Measurements from ENCODE around the gene CACFD1.
"Not testable (repeated sequence)": the region's sequence is repeated elsewhere in the genome, so short reads cannot be mapped to it uniquely, and the experiment has no call there.

The CACFD1 gene

DNA sequence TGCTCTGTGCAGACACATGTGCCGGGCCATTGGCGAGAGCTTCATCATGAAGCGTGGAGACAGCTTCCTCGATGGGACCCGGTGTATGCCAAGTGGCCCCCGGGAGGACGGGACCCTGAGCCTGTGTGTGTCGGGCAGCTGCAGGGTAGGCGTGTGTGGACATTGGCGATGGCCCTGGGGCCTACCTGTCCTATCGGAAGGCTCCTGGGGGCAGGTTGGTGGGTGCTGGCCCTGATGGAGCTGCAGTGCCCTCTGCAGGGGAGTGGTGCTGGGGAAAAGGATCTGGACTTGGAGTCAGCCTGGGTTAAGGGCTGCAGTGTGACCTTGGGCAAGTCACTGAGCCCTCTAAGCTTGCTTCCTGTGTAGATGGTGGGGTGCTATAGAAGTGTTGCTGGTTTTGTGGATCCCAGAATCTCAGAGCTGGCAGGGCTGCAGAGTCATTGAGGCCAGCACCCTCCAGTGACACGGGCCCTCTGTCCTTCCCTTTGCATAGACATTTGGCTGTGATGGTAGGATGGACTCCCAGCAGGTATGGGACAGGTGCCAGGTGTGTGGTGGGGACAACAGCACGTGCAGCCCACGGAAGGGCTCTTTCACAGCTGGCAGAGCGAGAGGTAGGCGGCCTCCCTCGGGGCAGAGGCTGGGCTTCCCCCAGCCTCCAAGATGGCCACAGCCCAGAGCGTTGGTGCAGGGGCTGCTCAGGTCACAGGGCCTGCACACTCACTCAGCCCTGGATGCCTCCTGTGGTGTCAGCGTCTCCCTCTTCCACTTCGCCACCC lies 21.8 kb upstream of the CACFD1 start:
- Histone ChIP-seq H3K4me3 (no peak overlapping the region), H3K27ac (no peak overlapping the region)

DNA sequence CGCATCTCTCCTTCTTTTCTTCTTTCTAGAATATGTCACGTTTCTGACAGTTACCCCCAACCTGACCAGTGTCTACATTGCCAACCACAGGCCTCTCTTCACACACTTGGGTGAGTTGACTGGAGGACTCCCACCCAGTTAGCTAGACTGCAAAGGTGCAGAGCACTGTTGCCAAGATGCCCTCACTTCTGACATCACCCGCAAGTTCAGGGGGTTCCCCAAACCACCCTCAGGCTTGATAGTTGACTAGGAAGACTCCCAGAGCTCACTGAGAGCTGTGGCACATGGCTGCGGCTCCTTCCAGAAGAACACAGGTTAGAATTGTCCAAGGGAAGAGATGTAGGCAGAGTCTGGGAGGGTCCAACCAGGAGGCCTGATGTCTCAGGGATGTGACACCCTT lies 20.4 kb upstream of the CACFD1 start:
- Histone ChIP-seq H3K4me3 (no peak overlapping the region), H3K27ac (no peak overlapping the region)

DNA sequence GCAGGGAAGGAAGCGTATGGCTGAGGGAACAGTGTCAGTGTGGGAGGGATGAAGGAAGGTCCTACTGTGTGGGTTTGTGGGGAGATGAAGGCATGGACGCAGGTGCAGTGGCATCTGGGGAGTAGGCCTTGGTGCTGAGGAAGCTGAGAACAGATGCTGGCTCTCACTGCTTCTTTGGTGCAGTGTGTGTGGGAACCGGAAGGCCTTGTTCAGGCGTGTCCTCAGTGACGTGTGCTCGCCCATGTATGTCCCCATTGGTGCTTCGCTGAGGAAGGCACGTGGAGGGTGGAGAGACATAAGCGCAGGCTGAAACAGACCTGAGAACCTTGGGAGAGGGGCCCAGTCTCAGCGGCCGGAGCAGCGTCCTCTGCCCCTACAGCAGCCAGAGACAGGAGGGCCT lies 18.9 kb upstream of the CACFD1 start:
- Histone ChIP-seq H3K27ac (no peak overlapping the region), H3K4me3 (no peak overlapping the region)

DNA sequence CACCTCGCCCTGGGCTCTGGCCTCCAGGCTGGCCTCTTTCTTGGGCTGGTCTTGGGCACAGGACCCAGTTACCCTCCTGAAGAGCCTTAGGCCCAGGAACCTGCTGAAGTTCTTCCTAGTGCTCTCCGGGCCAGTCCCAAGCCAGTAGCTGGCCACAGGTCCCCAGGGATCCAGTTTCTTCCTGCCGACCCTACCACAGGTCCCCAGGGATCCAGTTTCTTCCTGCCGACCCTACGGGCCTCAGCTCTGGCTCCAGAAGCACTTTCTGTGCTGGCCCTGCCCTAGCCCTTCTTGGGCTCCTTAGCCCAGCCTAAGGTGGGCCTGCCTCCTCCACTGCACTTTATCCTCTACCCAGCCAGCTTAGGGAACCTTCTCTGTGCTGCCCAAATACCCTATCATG lies 18.2 kb upstream of the CACFD1 start:
- no peak overlapping the region for H3K27ac ChIP-seq
- H3K4me3 ChIP-seq, result no peak overlapping the region

DNA sequence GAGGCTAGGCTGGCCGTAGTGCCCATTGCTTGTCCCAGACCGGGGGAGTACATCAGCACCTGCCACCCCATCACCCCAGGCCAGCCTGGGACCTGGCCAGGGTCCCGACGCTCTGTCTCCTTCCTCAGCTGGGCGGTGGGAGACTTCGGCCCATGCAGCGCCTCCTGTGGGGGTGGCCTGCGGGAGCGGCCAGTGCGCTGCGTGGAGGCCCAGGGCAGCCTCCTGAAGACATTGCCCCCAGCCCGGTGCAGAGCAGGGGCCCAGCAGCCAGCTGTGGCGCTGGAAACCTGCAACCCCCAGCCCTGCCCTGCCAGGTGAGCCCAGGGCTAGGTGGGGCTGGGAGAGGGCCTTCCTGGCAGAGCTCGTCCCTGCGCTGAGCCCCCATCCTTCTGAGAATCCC lies 16.5 kb upstream of the CACFD1 start:
- Histone ChIP-seq H3K27ac (no peak overlapping the region), H3K4me3 (no peak overlapping the region)

DNA sequence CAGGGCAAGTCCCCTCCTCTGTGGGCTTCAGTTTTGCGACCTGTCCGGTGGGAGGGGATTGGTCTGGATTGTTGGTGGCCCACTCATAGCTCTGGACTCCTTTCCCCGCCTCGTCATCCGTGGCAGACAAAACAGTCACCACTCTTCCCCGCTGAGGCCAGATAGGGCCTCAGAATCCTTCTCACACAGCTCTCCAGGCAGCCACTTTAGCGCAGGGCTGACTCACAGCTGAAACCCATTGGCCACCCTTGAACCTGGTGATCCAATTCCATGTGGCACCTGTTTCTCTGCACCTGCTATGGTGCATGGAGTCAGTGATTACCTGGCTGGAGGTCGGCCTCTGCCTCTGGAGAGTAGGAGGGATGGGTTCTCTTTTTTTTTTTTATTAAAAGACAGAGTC lies 15.8 kb upstream of the CACFD1 start:
- H3K4me3 ChIP-seq, result no peak overlapping the region
- H3K27ac ChIP-seq, result no peak overlapping the region

DNA sequence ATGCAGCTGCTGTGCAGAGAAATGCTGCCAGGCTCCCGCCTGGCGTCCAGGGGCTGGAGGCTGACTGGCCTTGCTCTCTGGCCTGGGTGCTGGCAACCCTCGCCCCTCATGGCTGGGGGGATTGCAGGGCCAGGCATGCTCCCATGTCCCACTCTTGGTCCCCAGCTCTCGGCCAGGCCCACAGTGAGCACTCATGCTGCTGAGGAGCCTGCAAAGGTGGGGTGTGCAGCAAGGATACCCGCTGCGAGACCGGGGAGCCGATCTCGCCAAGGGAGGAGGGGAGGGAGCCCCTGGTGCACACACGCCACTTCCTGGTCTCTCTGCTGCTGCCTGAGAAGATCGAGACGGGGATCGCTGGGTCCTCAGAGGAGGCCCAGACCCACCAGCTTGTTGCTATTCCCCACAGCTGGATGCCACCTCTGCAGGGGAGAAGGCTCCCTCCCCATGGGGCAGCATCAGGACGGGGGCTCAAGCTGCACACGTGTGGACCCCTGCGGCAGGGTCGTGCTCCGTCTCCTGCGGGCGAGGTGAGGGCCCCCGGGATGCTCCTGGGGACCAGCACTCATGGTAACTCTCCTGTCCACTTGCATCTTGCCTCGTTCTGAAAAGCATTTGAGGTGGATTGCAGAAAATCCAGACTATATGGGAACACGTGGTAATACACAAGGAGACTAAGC lies 14.3 kb upstream of the CACFD1 start:
- Histone ChIP-seq H3K27ac (no peak overlapping the region), H3K4me3 (no peak overlapping the region)

DNA sequence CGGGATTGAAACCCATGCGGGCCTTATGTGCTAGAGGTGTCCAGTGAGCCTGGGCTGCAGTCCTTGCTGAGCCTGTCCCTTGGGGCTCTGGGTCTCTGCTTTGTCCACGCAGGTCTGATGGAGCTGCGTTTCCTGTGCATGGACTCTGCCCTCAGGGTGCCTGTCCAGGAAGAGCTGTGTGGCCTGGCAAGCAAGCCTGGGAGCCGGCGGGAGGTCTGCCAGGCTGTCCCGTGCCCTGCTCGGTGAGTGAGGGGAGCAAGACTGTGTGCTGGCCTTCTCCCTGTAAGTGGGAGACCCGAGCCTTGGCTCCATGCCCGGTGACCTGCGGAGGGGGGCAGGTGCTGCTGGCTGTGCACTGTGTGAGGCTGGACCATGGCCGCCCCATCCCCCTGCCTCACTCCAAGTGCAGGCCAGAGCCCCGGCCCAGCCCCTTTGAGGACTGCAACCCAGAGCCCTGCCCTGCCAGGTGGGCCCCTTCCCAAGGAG lies 11.2 kb upstream of the CACFD1 start:
- Histone ChIP-seq H3K27ac (no peak overlapping the region), H3K4me3 (no peak overlapping the region)

DNA sequence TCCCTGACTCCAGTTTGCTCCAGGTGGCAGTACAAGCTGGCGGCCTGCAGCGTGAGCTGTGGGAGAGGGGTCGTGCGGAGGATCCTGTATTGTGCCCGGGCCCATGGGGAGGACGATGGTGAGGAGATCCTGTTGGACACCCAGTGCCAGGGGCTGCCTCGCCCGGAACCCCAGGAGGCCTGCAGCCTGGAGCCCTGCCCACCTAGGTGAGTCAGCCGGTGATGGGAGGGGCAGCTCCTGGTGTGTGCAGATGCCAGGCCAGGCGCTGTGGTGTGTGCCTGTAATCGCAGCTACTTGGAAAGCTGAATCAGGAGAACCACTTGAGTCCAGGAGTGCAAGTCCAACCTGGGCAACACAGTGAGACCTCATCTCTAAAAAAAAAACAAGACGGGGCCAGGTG lies 10.0 kb upstream of the CACFD1 start:
- Histone ChIP-seq H3K4me3 (no peak overlapping the region), H3K27ac (no peak overlapping the region)

DNA sequence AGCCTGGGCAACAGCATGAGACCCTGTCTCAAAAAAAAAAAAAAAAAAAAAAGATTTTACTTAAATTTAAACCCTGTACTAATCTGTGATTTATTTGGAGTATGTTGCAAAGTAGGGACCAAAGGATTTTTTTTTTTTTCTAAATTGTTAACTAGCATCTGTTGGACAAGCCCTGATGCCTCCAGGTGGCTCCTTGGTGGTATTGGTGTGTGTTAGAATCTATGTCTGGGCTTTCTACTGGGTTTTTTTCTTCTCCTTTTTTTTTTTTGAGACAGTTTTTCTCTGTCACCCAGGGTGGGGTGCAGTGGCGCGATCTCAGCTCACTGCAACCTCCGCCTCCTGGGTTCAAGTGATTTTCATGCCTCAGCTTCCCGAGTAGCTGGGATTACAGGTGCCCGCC lies 7.9 kb upstream of the CACFD1 start:
- H3K4me3 ChIP-seq, H3K27ac ChIP-seq: not testable (repeated sequence)

DNA sequence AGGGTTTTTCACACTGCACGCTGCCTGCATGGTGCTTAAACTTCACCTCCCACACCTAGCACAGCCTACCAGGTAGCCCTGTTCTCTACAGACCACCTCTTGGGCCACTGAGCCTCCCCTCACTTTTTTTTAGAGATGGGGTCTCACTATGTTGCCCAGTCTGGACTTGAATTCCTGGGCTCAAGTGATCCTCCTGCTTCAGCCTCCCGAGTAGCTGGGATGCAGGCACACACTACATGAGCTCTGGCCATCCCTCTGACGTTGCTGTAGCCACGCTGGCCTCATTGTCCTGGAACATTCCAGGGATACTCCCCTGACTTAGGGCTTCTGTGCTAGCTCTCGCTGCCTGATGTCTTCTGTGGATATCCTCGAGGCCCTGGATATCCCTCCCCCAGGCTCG lies 7.2 kb upstream of the CACFD1 start:
- H3K4me3 ChIP-seq, result no peak overlapping the region
- H3K27ac ChIP-seq, result no peak overlapping the region

DNA sequence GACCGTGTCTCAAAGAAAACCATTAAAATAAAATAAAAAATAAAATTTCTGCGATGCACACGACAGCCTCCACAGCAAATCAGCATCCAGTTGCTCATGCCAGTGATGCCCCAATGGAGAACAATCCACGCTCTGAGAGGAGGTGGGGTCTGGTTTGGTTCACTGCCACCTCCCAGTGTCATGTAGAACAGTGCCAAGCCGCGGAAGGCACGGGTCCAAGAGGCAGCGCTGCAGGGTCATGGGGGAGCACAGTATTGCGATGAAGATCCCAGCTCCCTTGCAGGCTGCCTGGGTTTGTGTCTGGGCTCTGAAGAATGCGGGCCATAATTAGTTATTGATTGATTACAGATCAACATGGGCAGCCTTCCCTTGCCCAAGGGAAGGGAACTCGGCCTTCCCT lies 6.1 kb upstream of the CACFD1 start:
- no peak overlapping the region for H3K4me3 ChIP-seq
- H3K27ac ChIP-seq, result no peak overlapping the region

DNA sequence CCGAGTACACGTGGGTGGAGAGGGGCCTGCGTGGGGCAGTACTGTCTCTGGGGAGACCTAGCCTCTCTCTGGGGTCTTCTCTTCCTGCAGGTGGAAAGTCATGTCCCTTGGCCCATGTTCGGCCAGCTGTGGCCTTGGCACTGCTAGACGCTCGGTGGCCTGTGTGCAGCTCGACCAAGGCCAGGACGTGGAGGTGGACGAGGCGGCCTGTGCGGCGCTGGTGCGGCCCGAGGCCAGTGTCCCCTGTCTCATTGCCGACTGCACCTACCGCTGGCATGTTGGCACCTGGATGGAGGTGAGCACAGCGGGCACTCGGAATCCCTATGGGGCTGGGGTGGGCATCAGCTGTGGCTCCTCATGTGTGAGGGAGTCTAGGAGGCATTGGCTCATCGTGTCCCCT lies 5.5 kb upstream of the CACFD1 start:
- H3K4me3 ChIP-seq, result no peak overlapping the region
- no peak overlapping the region for H3K27ac ChIP-seq

DNA sequence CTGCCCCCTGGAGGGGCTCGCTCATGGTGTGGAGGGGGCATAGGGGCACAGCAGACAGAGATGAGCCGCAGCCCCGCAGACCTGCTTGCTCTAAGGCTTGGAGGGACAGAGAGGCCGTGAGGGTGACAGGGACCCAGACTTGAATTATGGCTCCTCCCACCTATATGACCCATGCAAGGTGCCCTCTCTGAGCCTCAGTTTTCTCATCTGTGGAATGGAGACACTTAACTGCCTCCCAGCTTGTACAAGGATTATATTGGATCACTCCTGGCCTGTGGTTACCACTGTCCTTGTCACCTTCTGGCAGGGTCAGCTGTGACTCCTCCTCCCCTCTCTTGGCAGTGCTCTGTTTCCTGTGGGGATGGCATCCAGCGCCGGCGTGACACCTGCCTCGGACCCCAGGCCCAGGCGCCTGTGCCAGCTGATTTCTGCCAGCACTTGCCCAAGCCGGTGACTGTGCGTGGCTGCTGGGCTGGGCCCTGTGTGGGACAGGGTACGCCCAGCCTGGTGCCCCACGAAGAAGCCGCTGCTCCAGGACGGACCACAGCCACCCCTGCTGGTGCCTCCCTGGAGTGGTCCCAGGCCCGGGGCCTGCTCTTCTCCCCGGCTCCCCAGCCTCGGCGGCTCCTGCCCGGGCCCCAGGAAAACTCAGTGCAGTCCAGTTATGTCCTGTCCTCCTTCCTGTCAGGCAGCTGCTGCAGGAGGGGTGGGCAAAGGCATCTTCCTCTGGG lies 4.7 kb upstream of the CACFD1 start:
- H3K4me3 ChIP-seq, result no peak overlapping the region
- no peak overlapping the region for H3K27ac ChIP-seq

DNA sequence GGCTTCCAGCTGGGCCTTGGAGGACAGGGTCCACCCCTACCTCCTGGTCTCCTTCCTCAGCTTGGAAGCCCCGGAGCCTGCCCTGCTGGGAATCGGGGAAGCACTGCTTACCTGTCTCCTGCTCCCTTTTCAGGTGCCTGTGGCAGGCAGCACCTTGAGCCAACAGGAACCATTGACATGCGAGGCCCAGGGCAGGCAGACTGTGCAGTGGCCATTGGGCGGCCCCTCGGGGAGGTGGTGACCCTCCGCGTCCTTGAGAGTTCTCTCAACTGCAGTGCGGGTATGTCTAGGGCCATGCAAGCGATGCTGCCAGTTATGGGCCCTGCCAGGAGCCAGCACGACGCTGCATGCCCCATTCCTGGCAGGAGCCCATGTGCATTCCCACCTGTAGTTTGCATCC lies 3.8 kb upstream of the CACFD1 start:
- H3K27ac ChIP-seq, result no peak overlapping the region
- no peak overlapping the region for H3K4me3 ChIP-seq

DNA sequence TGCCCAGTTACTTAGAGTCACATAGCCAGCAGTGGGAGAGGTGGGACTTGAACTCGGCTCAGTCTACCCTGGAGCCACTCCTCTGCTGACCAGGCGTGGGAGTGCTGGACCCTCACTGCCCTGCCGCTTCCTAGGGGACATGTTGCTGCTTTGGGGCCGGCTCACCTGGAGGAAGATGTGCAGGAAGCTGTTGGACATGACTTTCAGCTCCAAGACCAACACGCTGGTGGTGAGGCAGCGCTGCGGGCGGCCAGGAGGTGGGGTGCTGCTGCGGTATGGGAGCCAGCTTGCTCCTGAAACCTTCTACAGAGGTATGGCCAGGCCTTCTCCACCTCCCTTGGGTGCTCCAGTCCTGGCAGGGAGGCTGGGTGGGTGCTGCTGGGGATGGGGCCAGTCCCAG lies 3.4 kb upstream of the CACFD1 start:
- H3K27ac ChIP-seq, result no peak overlapping the region
- no peak overlapping the region for H3K4me3 ChIP-seq

DNA sequence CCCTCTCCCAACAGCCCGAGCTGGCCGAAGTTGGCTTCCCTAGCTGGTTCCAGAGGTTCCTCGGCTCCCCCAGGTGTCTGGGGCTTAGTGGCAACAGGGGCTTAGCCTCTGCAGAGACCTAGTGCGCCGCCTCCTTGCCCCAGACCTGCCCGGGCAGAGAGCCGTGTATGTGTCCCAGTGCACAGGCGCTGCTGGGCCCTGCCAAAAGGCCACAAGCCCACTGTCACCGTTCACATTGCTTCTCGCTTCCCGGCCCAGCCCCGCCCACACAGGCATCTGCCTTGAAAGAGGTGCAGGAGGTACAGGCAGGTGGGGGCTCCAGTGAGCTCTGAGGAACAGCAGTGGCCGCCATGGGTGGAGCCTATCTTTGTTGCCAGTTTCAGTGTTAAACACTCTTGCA lies 2.5 kb upstream of the CACFD1 start:
- Histone ChIP-seq H3K27ac (no peak overlapping the region), H3K4me3 (no peak overlapping the region)

DNA sequence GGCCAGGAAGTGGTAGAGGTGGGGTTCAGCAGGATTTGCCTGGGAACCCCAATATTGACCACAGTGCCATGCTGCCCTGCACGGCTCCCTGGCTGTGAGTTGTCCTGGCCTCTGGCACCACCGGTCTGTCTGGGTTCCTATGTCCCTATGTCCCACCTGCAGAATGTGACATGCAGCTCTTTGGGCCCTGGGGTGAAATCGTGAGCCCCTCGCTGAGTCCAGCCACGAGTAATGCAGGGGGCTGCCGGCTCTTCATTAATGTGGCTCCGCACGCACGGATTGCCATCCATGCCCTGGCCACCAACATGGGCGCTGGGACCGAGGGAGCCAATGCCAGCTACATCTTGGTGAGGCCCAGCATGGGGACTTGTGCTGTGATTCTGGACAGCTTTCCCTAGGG lies 2.0 kb upstream of the CACFD1 start:
- H3K27ac ChIP-seq, result no peak overlapping the region
- no peak overlapping the region for H3K4me3 ChIP-seq

DNA sequence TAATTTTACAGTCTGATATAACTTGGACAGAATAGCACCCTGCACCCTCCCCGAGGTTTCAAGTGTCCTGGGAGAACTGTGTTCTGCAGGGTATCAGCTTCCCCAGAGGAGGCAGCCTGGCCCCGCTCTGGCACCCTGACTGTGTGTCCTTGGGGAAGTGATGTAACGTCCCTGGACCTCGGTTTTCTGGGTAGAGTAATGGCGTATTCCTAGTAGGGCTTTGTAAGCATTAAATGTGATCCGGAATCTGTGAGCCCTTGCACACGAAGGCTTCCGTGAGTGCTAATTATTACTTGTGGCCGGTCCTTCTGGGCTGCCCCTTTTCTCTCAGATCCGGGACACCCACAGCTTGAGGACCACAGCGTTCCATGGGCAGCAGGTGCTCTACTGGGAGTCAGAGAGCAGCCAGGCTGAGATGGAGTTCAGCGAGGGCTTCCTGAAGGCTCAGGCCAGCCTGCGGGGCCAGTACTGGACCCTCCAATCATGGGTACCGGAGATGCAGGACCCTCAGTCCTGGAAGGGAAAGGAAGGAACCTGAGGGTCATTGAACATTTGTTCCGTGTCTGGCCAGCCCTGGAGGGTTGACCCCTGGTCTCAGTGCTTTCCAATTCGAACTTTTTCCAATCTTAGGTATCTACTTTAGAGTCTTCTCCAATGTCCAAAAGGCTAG lies 1.0 kb upstream of the CACFD1 start:
- H3K4me3 ChIP-seq, result peak overlapping the region in 3 of 7 experiments; percentile 64 to 88 (median 70)
- no peak overlapping the region for H3K27ac ChIP-seq

DNA sequence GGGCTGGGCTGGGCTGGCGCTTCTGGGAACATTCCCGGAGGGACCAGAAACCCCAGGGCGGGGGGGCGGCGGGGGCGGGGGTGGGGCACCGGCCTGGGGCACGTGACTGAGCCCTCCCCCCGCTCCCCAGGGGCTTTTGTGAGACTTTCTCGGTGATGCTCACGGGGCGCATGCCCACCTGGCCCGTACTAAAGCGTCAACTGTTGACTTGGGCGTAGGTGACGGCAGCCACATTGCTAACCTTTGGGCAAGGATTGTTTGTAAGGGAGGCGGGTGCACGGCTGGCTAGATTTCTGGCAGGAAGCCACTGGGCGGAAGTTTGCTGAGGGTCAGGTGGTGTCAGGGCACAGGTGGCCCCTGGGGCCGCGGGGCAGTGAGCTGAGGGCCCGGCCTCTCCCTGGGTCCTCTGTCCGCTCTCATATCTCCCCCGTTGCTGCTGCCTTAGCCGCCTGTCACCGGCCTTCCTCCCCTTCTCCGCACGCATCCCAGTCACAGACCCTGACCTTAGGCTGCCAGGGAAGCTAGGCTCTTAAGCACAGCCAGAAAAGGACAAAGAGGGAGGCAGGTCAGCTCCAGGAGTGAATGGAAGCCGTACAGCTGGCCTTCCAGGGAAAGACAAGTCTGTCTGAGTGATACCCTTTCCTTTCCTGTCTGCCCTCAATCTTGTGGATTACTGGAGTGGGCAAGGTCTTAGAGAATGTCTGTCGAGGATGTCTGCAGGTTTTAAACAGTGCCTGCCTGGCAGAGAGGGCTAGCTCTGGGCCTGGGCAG lies 812 bp downstream of the CACFD1 start:
- peak overlapping the region; percentile 44 to 88 (median 70) for H3K4me3 ChIP-seq
- H3K27ac ChIP-seq, result peak overlapping the region in 20 of 21 experiments; percentile 54 to 93 (median 86)

Data from skin epidermis (tissue), 12 donors.